ENCODE results near the gene SLCO2B1. TPM values are rescaled to one million over a fixed set of nuclear protein-coding genes. Genes with fewer than 3 reads are reported as not detected.

SLCO2B1 gene
- total RNA-seq, 2 donors from 2014 or later: 49.0 to 55.8 TPM

DNA sequence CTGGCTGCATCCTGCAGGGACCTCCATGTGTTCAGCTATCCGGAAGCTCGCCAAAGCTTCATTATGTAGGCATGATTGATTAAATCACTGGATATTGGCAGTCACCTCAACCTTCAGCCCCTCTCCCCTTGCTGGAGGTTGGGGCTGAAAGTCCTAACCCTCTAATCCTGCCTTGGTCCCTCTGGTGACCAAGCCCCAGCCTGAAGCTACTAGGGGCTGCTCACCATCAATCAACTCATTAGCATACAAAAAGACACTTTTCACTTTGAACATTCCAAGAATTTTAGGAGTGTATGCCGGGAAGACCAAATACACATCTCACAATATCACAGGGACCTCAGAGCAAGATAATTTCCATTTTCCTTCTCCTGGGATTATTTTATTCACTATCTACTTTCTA, 50.9 kb downstream of the SLCO2B1 start:
- DNase-seq: no peak
- no peak for ATAC-seq
- intact Hi-C loops (cut with DNase I): no loop called here

DNA sequence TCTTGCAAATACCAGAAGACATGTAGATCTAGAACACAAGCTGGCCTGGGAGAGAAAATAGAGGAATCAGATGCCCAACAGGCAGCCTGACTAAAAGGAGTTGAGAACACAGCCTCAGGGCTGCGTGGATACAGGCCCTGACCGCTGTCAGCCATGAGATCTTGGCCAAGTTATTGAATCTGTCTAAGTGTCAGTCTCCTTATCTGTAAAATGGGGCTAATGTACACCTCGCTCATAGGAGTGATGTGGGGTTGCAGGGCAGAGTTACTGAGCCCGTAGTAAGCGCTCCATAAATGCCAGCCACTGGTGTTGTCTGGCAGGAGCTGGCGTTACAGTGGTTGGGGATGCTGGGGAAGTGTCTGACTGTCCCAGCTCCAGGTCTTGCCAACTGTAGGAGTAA, 51.3 kb downstream of the SLCO2B1 start:
- intact Hi-C loops (cut with DNase I): no loop called here
- DNase-seq (no peak), ATAC-seq (no peak)

GRCh38 chr11:75203138-75203537, 52.2 kb downstream of the SLCO2B1 start:
- DNase-seq (no peak), ATAC-seq (no peak)
- intact Hi-C loops (cut with DNase I): no loop called here

DNA sequence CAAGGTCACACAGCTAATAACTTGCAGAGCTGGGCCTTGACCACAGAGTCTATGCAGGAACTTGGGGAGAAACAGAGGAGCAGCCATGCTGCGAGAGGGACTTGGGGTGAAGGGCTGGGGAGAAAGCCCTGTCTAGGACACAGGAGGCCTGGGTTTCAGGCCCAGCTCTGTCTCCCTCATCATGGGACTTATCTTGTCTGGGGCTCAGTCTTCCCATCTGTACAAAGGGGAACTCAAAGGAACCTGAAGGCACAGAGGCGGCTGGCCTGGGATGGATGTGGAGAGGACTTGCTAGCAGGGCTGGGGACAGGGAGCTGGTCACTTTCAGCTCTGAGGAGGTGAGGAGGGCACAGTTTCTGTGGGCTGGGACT, 52.7 kb downstream of the SLCO2B1 start:
- ATAC-seq (no peak), DNase-seq (no peak)
- intact Hi-C loops (cut with DNase I): loop anchor here in 1 of 2 donors (2.0 kb wide), 1 partner anchor 59 kb away; no protein-coding TSS in a partner anchor

- ATAC-seq: no peak
- intact Hi-C loops (cut with DNase I): loop anchor here in 1 of 2 donors (2.0 kb wide), 1 partner anchor 59 kb away; no protein-coding TSS in a partner anchor
- no peak for DNase-seq
Measured at GRCh38 chr11:75204012-75204674, 53.2 kb downstream of the SLCO2B1 start.

DNA sequence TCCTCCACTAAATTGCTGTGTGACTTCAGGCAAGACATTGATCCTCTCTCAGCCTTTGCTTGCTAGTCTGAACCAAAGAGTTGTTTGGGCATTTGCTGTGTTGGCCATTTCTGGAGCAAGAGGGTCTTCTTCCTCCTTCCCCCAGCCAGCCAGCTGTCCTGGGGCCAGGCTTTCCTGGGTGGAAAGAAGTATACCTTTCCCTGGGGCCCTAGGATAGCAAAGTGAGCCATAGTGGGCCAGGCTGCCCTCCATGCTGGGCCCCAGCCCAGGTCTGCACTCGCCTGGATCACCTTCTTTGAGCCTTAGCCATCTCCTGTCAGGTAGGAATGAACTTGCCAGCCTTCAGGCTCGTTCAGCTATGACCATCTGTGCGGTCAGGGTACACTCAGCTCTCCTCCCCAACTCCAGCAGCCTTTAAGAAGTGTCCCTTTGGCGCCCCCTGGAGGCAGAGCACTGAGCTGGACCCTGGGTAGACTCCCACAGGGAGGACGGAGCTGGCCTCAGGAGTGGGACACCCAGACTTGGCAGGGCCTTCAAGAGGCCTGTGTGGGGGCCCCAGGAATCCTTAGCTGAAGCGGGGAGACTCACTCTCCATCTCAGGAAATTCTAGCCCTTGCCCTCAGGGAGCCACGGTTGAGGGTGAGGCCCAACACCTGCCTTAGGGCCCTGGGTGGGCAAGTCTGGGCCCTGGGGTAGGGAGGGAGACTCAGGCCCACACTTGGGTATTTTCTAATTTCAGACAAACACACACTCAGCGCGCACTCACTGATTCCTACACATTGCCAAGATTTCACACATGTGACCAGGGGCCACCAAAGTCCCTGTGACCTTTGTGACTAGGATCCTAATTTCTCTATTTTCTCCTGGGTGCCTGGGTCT, 54.0 kb downstream of the SLCO2B1 start:
- ATAC-seq (peak; percentile 95 to 96), DNase-seq (peak; percentile 92)
- intact Hi-C loops (cut with DNase I): loop anchor here (1.0 to 5.0 kb wide), 4 partner anchors 37 to 61 kb away; partner anchors contain the start of gene TPBGL (in 1 of the 2)

DNA sequence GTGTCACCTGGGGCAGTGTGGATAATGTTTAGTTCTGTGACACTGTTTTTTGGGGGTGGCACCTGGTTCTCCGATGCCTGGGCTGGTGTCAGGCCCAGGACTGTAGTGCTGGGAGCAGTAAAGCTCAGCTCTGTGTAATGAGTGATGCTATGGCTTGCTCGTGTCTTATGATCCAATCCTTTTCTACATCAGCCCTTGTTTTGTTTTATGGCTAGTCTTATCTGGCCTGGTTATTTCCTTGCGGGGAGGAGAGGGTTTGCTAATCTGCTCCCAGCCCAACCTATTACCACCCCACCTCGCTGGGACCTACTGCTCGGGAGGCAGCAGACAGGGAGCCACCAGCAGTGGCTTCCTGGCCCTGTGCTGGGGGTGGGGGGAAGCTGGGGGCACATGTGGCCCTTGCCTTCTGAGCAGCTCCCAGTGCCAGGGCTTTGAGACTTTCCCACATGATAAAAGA, 54.7 kb downstream of the SLCO2B1 start:
- DNase-seq: no peak
- intact Hi-C loops (cut with DNase I): loop anchor here (1.0 to 5.0 kb wide), 4 partner anchors 37 to 61 kb away; partner anchors contain the start of gene TPBGL (in 1 of the 2)

GRCh38 chr11:75208446-75208845, 57.5 kb downstream of the SLCO2B1 start:
- intact Hi-C loops (cut with DNase I): loop anchor here (5.0 kb wide), 2 partner anchors 34 to 39 kb away; partner anchors contain the start of gene TPBGL (in 1 of the 2)
- no peak for ATAC-seq

More for the DNA sequence above, 54.7 kb downstream of the SLCO2B1 start:
- ATAC-seq: no peak

DNA sequence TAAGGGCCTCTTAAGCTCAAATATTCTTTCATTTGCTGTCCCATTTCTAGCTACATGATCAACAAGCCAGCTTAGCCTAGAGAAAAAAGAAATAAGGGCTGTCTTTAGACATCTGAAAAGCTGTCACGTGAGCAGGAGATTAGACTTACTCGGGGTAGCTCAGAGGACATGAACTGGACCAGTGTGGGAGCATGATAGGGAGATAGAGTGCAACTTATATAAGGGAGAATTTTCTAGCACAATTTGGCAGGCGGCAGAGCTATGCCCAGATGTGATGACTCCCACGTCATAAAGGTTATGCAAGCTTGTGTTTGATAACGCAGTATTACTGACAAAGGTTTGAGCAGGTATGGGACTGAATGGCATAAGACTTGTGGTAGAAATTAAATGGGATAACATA, 61.5 kb downstream of the SLCO2B1 start:
- DNase-seq: no peak
- intact Hi-C loops (cut with DNase I): no loop called here
- no peak for ATAC-seq

More at GRCh38 chr11:75208446-75208845, 57.5 kb downstream of the SLCO2B1 start:
- no peak for DNase-seq

DNA sequence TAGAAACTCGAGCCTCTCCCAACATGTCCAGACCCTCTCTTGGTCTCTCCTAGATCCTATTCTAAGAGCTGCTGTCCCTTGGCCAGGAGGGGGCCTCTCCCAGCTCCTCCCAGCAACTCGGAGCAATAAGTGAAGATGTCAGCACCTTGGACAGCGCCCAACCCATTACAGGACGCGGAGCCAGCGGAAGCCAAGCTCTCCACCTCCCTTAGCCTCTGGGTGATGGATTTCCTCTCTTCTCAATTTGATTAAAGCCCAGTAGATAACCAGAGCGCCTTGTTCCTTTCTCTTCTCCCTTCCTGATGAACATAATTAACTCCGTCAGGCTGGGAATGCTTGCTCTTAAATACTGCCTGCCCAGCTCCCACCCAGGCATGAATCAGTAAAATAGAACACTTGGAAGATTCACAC, 63.5 kb downstream of the SLCO2B1 start:
- DNase-seq (peak; percentile 88), ATAC-seq (peak; percentile 53 to 80)
- intact Hi-C loops (cut with DNase I): no loop called here

DNA sequence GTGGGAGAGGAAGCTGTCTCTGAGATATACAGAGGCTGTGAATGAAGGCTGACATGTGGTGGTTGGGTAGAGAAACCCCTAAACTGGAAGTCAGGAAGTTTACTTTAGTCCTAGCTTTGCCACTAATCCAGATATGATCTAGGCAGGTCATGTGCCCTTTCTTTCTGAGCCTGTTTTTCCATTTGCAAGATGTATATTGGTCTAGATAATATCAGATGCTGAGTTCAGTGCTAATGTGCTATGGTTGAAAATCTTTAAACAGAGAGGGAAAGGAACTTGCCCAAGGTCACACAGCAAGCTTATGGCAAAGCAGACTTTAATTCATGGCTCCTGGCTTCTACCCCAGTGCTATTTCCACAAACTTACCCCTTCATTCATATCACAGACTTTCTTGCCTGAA, 63.9 kb downstream of the SLCO2B1 start:
- DNase-seq: no peak
- intact Hi-C loops (cut with DNase I): no loop called here
- no peak for ATAC-seq

DNA sequence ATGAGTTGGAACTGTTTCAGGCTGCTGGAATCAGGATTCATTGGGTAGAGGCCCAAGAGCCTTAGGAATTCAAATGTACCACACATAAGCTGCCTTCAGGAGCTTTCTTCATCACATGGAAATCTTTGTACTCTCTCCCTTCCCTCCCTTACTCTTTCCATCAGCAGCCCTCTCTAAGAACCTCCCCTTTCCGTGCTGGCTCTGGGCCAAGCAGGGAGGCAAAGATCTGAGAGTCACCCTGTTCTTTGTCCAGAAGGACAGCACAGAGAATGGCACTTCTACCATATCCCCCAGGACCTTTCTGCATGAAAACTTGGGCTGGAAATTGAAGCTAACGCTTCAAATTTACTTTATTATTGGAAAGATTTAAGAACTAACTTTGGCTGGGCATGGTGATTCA, 69.0 kb downstream of the SLCO2B1 start:
- no peak for DNase-seq
- no peak for ATAC-seq
- intact Hi-C loops (cut with DNase I): no loop called here

GRCh38 chr11:75223954-75224643, 73.2 kb downstream of the SLCO2B1 start:
- intact Hi-C loops (cut with DNase I): no loop called here
- ATAC-seq: no peak
- no peak for DNase-seq

DNA sequence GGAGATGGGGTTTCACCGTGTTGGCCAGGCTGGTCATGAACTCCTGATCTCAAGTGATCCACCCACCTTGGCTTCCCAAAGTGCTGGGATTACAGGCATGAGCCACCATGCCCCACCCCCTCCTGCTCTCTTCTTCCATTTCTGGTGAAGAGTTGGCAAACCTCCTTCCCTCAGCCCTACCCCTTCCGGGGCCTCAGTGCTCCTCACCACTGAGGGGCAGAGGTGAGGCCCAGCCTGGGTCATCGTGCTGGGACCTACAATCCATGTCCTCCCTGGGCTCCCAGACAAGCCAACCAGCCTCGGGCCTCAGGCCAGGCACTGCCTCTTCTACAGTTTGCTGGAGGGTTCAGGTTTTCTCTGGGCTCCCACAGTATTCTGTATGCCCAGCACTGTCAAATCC, 74.9 kb downstream of the SLCO2B1 start:
- intact Hi-C loops (cut with DNase I): no loop called here
- ATAC-seq (no peak), DNase-seq (no peak)

DNA sequence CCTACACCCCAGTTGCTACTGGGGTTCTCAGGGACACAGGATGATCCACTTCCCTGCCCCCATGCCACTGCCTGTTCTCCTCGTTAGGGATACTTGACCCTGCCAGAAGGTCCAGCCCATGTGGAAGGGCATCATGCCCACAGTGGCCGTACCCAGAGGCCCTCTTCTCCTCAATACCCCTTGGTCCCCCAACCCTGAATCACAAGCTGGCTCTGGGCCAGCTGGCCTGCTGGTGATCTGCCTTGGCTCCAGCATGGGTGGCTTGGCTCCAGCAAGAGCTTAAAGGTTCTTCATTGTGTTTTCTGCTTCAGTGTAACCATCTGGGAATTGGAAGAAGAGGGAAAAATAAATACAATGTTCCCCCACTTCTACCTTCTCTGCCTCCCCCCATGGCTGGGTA, 78.6 kb downstream of the SLCO2B1 start:
- intact Hi-C loops (cut with DNase I): no loop called here
- DNase-seq (no peak), ATAC-seq (no peak)

DNA sequence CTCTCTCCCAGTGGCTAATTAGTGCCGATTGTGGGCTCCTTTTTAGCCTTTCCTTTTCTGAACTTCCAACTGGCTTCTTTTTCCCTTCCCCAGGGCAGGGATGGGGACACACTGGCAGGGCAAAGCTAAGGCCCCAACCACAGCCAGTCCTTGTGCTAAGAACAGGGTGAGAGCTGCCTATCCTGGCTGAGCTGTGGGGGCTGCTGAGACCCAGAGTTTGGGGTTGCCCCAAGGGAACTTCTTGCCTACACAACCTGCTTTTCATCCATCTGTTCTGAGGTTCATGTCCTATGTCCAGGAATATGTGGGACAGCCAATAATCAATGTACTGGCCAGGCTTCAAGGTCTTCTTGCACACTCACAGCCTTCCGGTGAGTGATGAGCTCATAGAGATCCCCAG, 79.7 kb downstream of the SLCO2B1 start:
- no peak for DNase-seq
- intact Hi-C loops (cut with DNase I): no loop called here
- ATAC-seq: no peak

- intact Hi-C loops (cut with DNase I): no loop called here
- ATAC-seq: peak in 1 of 2 donors; percentile 53
- DNase-seq: no peak
Measured at GRCh38 chr11:75233754-75234172, 82.9 kb downstream of the SLCO2B1 start.

DNA sequence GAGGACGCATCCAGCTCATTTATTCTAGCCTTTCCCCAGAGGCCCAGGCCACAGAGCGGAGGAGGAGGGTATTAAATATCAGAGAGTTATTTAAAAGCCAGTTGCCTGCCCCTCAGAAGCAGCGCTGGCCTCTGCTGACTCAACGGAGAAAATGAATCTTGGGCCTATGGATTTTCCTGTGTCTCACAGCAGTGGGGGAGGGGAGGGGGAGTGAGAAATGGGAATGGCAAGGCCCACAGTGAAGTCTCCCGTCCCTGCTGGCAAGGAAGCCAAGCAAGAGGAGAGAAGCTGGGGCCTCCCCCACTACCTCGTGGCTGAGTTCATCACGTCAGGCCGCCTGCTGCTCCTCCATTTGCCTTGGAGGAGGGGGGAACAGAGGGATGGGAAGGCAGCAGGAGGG, 85.2 kb downstream of the SLCO2B1 start:
- no peak for ATAC-seq
- no peak for DNase-seq
- intact Hi-C loops (cut with DNase I): no loop called here

GRCh38 chr11:75237050-75237449, 86.1 kb downstream of the SLCO2B1 start:
- intact Hi-C loops (cut with DNase I): no loop called here
- ATAC-seq: no peak
- DNase-seq: no peak

Data from left cardiac atrium (tissue), 4 donors.